COLO829 (cell line): ENCODE data around the gene TLK2.
"Not testable (repeated sequence)": the region's sequence is repeated elsewhere in the genome, so short reads cannot be mapped to it uniquely, and the experiment has no call there.

Experiments
- DNase-seq: peaks from one replicate; pipeline ENCODE4 v3.0.0; 2012; ENCODE audit warnings: low spot score

Gene TLK2

DNA sequence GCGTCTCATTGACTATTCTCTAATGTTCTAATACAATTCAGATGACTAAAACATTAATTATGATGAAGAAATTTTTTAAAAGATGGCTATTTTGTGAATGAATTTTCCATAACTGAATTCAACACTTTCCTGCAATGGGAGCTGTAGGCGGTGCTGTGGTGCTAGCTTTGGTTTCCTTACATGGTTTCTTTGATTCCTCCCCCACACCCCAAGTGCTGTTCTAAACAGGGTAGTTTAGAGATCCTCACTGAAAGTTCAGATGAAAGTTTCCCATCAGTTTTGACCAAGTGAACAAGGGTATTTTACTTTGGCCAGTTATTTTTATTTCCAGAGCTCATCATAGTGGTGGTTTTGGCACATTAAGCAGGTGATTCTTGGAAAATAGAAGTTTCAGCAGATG lies 122.8 kb downstream of the TLK2 start:
- no peak for DNase-seq

DNA sequence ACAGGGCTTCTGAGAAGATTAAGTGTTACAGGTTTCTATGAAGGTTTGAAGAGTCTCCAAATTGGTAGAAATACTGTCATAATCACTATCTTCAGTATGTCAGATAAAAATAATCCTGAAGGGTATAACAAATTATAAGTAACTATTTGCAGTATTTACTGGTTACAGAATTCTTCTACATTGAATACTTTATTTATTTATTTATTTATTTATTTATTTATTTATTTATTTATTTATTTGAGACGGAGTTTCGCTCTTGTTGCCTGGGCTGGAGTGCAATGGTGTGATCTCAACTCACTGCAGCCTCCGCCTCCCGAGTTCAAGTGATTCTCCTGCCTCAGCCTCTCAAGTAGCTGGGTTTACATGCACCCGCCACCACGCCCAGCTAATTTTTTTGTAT lies 125.2 kb downstream of the TLK2 start:
- not testable (repeated sequence) for DNase-seq

DNA sequence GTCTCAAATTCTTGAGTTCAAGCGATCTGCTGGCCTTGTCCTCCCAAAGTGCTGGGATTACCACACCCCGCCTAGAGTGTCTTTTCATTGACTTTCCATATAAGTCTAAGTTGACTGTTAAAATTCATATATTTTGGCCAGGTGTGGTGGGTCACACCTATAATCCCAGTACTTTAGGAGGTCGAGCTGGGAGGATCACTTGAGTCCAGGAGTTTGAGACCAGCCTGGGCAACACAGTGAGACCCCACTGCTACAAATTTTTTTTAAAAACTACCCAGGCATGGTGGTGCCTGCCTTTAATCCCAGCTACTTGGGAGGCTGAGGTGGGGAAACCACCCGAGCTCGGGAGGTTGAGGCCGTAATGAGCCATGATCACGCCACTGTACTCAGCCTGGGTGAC lies 127.0 kb downstream of the TLK2 start:
- DNase-seq: no peak

DNA sequence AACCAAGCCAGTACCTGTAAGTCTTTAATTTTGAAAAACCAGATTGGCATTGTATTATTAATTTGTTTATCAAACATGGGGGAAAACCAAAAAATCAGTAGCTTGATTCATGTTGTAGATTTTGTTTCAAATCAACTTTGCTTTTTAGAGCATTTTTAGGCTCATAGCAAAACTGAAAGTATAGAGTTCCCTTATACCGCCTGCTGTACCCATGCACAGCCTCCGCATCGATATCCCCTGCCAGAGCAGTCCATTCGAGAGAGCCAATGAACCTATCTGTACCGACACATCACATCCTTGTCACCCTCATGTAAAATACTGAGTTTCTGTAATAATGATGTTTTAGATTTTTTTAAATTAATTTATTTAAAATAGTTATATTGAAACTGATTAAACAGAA lies 132.7 kb downstream of the TLK2 start:
- DNase-seq: no peak

DNA sequence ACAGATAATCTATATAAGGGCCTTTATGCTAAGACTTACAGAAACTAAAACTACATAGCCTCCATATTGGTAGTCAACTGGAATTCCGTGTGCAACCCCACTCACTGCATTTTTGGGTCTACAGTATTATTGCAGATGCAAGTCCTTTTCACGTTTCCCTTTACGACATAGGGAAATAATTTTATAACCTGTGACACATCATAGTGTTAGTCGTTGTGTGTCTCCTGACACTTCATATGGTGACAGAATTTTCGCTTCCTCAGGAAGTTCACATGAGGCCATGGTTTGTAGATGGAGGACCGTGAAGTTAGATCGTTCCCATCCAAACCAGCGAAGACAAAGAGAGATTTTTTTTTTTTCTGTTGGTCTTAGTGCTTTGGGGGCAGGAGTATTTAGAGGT lies 133.1 kb downstream of the TLK2 start:
- DNase-seq: no peak

DNA sequence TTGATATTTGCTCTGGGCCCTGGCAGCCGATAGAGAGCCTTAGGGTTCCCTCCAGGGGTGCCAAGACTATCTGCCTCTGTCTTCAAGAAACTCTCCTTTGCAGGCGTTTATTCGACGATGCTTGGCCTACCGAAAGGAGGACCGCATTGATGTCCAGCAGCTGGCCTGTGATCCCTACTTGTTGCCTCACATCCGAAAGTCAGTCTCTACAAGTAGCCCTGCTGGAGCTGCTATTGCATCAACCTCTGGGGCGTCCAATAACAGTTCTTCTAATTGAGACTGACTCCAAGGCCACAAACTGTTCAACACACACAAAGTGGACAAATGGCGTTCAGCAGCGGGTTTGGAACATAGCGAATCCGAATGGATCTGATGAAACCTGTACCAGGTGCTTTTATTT lies 133.7 kb downstream of the TLK2 start:
- not testable (repeated sequence) for DNase-seq

DNA sequence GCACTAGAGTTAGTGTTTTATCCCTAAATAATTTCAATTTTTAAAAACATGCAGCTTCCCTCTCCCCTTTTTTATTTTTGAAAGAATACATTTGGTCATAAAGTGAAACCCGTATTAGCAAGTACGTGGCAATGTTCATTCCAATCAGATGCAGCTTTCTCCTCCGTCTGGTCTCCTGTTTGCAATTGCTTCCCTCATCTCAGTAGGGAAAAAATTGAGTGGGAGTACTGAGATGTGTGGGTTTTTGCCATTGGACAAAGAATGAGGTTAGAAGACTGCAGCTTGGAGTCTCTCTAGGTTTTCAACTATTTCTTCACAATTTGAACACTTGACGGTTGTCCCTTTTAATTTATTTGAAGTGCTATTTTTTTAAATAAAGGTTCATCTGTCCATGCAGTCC lies 134.5 kb downstream of the TLK2 start:
- not testable (repeated sequence) for DNase-seq

DNA sequence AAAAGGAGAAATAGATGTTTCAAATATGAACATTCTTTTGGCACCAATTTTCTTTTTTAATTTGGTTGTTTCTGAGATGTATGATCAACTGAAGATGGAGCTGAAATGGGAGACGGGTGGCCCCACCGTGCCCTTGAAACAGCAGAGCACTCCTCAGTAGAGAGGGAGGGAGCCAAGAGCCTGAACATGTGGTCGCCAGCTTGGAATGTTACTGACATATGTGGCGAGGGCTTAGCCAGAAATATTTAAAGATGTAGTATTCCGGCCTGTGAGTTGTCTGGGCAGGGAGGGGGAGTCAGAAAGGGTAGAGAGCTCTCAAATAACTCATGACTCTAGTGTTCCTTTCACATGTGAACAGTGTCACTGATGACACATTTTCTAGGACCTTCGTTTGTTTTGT lies 135.5 kb downstream of the TLK2 start:
- DNase-seq: no peak

DNA sequence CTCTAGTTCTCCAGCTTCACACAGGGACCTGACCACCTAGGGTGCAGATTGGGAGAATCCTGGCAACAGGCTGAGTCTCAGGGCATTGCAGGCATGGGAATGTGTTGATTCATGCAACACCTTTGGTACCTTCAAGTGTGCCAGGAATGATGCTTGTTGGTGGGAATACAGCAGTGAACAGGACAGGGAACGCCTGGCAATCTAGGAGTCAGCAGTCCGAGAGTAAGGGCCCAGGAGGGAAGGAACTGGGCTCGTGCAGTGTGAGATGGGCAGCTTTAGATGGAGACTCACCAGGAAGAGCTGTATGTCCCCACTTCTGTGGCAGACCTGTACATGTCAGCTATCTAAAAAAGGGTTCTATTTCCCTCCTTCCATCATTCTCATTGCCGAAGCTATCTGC lies 136.9 kb downstream of the TLK2 start:
- no peak for DNase-seq

DNA sequence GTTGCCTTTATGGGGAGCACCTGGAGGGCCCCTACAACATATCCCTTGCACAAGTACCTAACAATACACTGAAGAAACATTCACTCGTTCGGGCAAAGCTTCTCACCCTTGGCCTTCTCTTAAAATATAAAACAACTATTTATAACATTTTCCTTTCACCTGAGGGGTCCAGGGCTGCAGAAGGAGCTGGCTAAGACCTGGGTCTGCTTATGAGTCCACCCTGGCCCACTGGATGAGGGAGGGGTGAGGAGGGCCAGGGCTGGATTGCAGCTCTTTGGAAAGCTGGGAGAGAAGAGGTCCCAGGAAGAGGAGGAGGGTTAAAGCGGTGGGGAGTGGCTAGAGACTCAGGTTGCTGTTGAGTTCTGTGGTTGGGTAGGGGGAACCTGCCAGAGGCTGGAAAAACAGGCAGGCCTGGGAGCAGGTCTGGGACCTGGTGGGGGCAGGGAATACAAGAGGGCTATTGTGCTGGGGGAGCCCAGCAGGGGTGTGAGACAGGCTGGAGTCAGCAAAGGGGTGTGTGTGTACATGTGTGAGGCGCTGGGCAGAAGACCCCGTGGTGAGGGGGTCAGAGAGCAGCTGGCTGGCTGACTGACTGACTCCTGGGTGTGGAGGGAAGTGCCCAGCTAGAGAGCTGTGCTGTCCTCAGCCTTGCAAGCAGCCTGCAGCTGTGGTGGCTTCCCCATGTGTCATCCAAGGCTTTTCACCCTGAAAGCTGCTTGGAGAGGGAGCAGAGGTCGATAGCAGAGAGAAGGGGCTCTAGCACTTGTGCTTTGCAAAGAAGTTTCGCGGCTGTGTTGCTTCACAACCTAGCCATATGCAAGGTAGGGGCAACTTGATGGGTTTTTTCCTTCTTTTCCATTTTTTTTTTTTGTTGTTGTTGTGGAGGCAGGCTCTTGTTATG lies 138.6 kb downstream of the TLK2 start:
- DNase-seq: no peak

DNA sequence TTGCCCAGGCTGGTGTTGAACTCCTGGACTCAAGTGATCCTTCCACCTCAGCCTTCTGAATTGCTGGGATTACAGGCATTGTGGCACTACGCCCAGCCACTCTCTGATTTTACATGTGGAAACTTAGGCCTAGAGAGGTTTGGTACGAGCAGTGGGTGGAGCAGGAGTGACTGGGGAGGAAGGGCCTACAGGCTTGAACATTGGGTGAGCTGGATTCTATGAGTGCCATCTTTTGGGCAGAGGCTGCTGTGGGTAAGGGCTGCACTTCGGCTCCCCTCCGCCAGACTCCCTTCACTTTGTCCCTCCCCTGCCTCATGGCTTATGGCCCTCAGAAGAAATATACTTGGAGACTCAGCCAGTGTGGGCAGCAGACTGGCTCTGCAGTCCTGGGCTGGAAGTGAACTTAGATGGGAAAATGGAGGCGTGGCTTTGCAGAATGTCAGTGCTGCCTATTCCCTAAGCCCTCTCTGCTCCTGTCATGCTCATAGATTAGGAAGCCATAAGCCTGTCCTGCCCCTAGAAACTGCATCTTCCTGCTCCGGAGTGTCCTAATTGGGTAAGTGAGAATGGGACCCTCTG lies 139.4 kb downstream of the TLK2 start:
- DNase-seq: no peak

DNA sequence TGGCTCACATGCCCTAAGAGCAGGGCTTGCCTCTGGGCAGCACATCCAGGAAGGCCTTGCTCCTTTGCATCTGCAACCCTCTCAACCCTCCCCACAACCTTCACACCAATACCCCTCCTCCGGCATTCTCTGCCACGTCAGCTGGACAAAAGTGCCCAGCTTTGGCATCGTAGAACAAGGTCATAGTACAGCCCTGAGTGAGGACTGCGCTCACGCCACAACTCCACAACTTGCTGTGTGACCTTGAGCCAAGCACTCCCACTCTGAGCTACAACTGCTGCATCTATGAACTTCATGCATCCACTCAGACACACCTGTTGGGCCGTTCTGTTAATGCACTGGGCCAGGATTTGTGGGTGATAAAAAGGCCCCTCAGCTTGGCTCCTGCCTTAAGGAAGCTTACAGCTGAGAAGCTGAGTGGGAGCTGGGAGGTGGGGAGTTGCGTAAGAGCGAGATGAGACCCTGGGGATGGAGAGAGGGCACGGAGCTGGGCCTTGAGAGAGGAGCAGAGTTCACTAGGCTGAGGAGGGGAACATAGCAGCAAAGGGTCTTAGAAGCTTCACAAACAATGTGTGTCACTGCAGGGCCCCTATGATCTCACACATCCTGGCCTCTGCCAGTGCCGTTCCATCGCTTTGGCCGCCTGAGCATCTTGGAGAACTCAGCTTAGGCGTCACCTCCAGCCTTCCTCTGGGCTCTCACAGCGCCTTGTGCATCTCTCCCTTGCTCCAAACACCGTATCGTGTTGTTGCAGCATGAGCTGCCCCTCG lies 140.2 kb downstream of the TLK2 start:
- no peak for DNase-seq

DNA sequence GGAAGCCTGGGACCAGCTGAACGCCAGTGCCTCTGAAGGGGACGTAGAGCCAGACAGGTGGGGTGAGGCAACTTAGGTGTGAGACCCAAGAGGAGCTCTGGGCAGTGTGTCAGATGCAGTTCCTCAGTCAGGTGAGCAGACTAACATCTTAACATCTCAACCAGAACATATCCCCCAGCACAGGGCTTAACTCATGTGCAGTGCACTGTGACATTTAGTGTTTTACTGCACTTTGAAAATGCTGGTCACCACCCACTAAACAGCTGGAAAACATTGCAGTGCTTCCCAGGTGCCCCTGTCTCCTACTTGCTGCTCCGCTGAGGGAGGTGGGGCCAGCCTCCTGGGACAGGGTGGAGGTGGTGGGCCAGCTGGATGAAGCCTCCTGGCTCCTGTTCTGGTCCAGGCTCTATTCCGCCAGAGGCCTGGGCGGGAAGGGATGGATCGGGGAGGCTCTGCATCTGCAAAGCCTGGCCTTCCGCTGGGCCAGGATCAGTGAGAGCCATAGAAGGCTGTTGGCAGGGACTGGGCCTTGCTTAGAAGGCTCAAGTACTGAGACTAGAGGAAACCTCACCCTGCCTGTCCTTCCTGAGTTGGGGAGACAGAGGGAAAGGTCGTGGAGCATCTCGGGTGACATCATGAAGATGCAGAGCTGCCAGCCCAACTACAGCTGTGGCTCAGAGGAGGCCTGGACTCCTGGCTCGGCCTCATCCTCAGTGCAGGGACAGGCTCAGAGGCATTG lies 141.0 kb downstream of the TLK2 start:
- no peak for DNase-seq

DNA sequence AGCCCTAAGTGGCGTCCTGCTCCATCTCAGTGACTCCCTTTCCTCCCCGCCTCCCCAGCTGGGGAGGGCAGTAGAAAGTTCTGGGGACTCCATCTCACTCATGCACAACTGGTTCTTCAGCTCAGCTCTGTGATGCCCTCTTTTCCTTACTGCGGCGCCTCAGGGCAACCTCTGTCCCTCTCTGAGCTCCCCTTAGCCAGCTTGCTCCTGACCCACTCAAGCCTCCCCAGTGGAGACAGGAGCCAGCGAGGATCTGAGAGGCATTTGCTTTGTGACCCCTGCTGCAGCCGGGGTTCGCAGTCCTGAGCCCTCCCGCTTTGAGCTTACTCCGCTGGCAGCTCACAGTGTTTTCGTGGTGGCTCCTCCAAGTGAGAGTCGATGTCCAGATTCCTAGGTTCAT lies 142.6 kb downstream of the TLK2 start:
- no peak for DNase-seq

DNA sequence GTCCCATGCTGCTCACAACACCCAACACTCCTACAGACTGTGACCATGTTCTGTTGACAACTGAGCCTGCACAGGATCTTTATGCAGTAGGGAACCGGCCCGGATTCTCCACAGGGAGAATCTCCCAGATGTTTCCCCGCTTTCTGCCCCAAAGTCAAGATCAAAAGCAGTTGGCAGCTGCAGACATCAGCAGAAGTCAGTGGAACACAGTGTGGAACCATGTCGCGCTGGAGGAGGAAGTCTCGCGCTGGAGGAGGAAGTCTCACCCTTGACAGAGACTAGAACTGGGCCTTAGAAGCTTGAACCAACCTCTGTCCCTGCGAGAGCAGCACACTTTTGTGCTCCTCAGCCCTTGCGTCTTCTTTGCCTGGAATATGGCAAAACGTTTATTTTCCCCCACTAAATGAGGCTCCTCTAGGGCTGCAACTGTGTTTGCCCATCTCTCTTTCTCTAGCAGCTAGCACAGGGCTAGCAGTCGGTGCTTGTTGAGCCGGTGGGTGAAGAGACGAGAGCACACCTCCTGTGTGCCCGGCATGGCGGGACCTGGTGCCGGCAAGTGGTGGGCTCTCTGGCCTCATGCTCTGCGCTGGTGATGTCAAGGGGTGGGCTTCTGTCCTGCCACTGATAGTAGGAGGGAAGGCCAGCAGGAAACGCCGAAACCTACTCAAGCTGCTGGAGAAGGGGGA lies 146.7 kb downstream of the TLK2 start:
- no peak for DNase-seq

DNA sequence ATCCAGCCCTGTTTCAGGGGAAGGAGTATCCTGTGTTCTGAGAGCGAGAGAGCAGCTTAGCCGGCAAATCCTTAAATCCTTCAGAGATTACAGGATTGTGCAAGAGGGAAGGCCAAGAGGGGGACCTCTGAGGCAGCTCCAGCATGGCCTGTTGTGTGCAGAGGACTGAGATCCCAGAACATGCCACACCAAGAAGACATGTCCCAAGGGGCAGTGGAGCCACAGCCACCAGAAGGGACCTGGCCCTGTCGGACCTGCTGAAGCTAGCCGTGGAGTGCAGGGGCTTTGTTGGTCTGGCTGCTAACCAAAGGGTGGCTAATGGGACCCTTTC lies 147.2 kb downstream of the TLK2 start:
- DNase-seq: no peak

DNA sequence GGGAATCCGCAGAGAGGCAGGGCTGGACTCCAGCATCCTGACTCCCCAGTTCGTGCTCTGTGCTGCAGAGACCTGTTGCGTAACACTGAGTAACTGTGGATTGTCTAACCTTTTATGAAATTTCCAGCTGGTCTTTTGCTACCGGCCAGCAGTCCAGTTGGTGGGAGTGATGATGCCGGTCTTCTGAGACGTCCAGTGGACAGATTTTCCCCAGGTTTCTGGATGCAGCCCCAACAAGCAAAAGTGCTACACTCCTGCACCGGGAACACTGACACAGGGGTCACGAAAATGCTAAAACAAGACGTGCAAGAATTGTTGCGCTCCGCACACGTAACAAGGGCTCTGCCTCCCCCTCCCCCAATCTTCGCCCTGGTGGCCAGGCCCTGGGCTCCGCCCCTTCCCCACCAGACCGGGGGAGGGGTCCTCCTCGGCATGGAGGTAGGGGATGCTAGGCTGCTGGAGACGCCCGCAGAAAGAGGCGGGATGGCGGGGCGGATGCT lies 148.1 kb downstream of the TLK2 start:
- DNase-seq: no peak

DNA sequence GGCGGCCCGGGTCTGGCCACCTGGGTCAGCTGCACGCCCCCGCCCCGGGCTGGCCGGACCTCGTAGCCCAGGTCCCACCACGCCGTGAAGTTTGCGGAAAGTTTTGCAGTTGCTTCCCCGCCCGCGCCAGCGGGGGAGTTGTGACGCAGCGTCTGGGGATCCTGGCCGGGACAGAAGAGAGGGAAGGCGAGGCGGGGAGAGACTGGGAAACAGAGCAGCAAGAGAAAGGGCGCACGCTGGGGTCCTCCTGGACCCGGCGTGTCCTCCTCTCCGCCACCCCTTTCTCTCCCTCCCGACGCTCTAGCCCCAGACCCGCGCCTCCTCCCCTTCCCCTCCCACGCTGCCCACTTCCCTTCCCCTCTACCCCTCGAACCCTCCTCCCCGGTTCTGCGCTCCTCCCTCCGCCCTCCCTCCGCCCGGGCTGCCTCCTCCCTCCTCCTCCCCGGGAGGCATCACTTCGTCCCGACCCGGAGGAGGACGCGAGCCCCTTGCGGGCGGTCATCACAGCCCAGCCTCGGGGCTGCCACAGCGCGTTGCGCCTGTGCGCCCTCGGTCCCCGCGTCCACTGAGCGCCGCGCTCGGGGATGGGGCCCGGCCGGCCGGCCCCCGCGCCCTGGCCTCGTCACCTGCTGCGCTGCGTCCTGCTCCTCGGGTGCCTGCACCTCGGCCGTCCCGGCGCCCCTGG lies 148.7 kb downstream of the TLK2 start, which contains the start of gene MRC2:
TSS of gene MRC2 (plus strand) at position 452 of the 685 bp plus-strand sequence. CDS start at position 585, 133 bp downstream.
- DNase-seq: no peak

DNA sequence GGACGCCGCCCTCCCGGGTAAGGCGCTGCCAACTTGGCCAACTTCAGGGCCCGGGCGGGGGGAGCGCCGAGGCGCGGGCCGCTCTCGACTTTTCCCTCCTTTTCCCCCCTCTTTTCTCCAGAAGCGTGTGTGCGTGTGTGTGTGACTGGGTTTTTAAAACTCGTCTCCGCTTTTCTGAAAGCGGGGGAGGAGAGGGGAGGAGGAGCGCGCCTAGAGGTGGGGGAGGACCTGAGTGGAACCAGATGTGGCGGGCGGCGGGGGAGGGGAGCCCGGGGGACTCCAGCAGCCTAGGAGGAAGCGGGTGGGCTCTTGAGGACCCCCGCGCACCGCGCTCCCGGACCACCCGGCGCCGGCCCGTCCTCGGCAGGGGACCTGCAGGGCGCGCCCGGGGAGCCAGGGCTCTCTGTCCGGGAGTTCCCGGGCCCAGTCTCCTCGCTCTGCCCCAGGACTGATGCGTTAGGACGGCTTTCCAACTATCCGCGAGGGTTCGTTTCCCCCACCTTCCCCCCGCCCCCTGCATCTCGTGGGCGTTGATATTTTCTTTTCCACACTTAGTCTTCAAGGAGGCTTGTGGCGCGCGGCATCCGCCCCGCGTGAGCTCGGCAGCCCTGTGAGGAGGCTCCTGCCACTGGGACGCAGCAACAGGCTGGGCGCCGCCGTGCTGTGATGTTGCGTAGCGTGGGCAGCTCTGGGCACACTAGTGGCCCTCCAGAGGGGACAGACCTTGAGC lies 149.4 kb downstream of the TLK2 start:
- DNase-seq: no peak
